Stimulated activated CD8-positive, alpha-beta memory T cell treated with anti-CD3 and anti-CD28 coated beads, Interleukin-15, amount 100 ng/mL, for 1 hour (primary cell): Measurements from ENCODE around the gene PTPN12.
"Not testable (repeated sequence)": the region's sequence is repeated elsewhere in the genome, so short reads cannot be mapped to it uniquely, and the experiment has no call there.

Source experiments
- DNase-seq: peaks from one replicate; pipeline ENCODE4 v3.0.0-alpha.2; 2020; ENCODE audit warnings: low read depth

Gene PTPN12

GRCh38 chr7:77537136-77537777 lies at the start of gene PTPN12:
PTPN12 (plus strand) TSS chr7:77537295; CDS start chr7:77537547, 252 bp downstream.
- peak; percentile 12 for DNase-seq

GRCh38 chr7:77488986-77489385 lies 48.1 kb upstream of the PTPN12 start:
- DNase-seq, result no peak

GRCh38 chr7:77497079-77497478 lies 40.0 kb upstream of the PTPN12 start:
- DNase-seq, result no peak

GRCh38 chr7:77498659-77499379 lies 38.3 kb upstream of the PTPN12 start:
- DNase-seq, result no peak

GRCh38 chr7:77501192-77501515 lies 35.9 kb upstream of the PTPN12 start:
- no peak for DNase-seq

GRCh38 chr7:77504951-77505350 lies 32.1 kb upstream of the PTPN12 start:
- DNase-seq, result no peak

- DNase-seq, result no peak
Measured at GRCh38 chr7:77506899-77507298, 30.2 kb upstream of the PTPN12 start.

- not testable (repeated sequence) for DNase-seq
Measured at GRCh38 chr7:77513002-77513670, 24.0 kb upstream of the PTPN12 start.

GRCh38 chr7:77516085-77516484 lies 21.0 kb upstream of the PTPN12 start:
- DNase-seq, result no peak

- DNase-seq, result no peak
Measured at GRCh38 chr7:77520261-77520660, 16.8 kb upstream of the PTPN12 start.

- not testable (repeated sequence) for DNase-seq
Measured at GRCh38 chr7:77521537-77521936, 15.6 kb upstream of the PTPN12 start.

GRCh38 chr7:77524731-77525130 lies 12.4 kb upstream of the PTPN12 start:
- no peak for DNase-seq

GRCh38 chr7:77525231-77525630 lies 11.9 kb upstream of the PTPN12 start:
- DNase-seq, result no peak

GRCh38 chr7:77528368-77528767 lies 8.7 kb upstream of the PTPN12 start:
- DNase-seq, result no peak

- no peak for DNase-seq
Measured at GRCh38 chr7:77529279-77529678, 7.8 kb upstream of the PTPN12 start.

- DNase-seq, result no peak
Measured at GRCh38 chr7:77531038-77531437, 6.1 kb upstream of the PTPN12 start.

- DNase-seq, result no peak
Measured at GRCh38 chr7:77532247-77532646, 4.8 kb upstream of the PTPN12 start.

GRCh38 chr7:77532732-77533131 lies 4.4 kb upstream of the PTPN12 start:
- DNase-seq, result not testable (repeated sequence)

- DNase-seq, result not testable (repeated sequence)
Measured at GRCh38 chr7:77534046-77534445, 3.0 kb upstream of the PTPN12 start.

- DNase-seq, result no peak
Measured at GRCh38 chr7:77536017-77536412, 1.1 kb upstream of the PTPN12 start.

GRCh38 chr7:77536413-77537135 lies 521 bp upstream of the PTPN12 start:
- peak; percentile 95 for DNase-seq

GRCh38 chr7:77537778-77538280 lies 734 bp downstream of the PTPN12 start:
- DNase-seq, result no peak
